Astrocyte of the spinal cord (primary cell): Measurements from ENCODE around the gene RPTOR.

Experiments used
- DNase-seq: peaks from one replicate; pipeline ENCODE4 v3.0.0; 2011; ENCODE audit warnings: low read depth, low spot score
- H3K4me3 ChIP-seq: 2 replicates; pipeline ENCODE4 v1.5.1; 2011; ENCODE audit warnings: low read depth, mild to moderate bottlenecking, low read length, moderate library complexity
- CTCF ChIP-seq: IDR thresholded peaks from 2 replicates; pipeline ENCODE4 v1.5.1; 2012; ENCODE audit warnings: low read depth, mild to moderate bottlenecking, low read length, inconsistent platforms
- in situ Hi-C: cut with HindIII; loops from 2 replicates; pipeline ENCODE4 v1.10.0; 2017; ENCODE audit warnings: low sequenced_read_pairs

RPTOR gene

GRCh38 chr17:80886641-80887573 is 342.3 kb downstream of the RPTOR start:
- in situ Hi-C loops, result no loop called here
- TF ChIP-seq CTCF, result no peak
- no peak overlapping the region for H3K4me3 ChIP-seq
- no peak for DNase-seq

GRCh38 chr17:80887639-80888175 is 343.1 kb downstream of the RPTOR start:
- in situ Hi-C loops, result no loop called here
- no peak for TF ChIP-seq CTCF

GRCh38 chr17:80888276-80889160 is 343.9 kb downstream of the RPTOR start:
- H3K4me3 ChIP-seq, result no peak overlapping the region
- in situ Hi-C loops, result no loop called here
- no peak for TF ChIP-seq CTCF
- DNase-seq, result no peak

More at GRCh38 chr17:80887639-80888175, 343.1 kb downstream of the RPTOR start:
- DNase-seq, result no peak
- H3K4me3 ChIP-seq, result no peak overlapping the region

- H3K4me3 ChIP-seq, result no peak overlapping the region
- DNase-seq, result no peak
- in situ Hi-C loops, result no loop called here
- no peak for TF ChIP-seq CTCF
Measured at GRCh38 chr17:80889231-80890195, 344.9 kb downstream of the RPTOR start.

GRCh38 chr17:80890196-80890920 is 345.7 kb downstream of the RPTOR start:
- DNase-seq, result no peak
- peak; percentile 12 for TF ChIP-seq CTCF
- no peak overlapping the region for H3K4me3 ChIP-seq
- in situ Hi-C loops, result no loop called here
